ENCODE results near the gene PSME3.
A peak's percentile ranks its signal among the peaks of the same experiment; 100 is the strongest.

Gene PSME3

GRCh38 chr17:42798383-42799380, 34.5 kb upstream of the PSME3 start, which contains the start of the genes CNTD1 and COA3:
TSS of gene CNTD1 (plus strand) at chr17:42798861. CDS start at chr17:42799068, 207 bp downstream.
TSS of gene COA3 (minus strand) at chr17:42798704. CDS start at chr17:42798681, 23 bp downstream.
- H3K4me3 ChIP-seq (ENCODE audit: low read depth, low read length) = peak within 1 kb of the TSS; percentile 80
- TF ChIP-seq, protein P1, sequence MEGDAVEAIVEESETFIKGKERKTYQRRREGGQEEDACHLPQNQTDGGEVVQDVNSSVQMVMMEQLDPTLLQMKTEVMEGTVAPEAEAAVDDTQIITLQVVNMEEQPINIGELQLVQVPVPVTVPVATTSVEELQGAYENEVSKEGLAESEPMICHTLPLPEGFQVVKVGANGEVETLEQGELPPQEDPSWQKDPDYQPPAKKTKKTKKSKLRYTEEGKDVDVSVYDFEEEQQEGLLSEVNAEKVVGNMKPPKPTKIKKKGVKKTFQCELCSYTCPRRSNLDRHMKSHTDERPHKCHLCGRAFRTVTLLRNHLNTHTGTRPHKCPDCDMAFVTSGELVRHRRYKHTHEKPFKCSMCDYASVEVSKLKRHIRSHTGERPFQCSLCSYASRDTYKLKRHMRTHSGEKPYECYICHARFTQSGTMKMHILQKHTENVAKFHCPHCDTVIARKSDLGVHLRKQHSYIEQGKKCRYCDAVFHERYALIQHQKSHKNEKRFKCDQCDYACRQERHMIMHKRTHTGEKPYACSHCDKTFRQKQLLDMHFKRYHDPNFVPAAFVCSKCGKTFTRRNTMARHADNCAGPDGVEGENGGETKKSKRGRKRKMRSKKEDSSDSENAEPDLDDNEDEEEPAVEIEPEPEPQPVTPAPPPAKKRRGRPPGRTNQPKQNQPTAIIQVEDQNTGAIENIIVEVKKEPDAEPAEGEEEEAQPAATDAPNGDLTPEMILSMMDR (IDR thresholded peaks at IDR 0.05; ENCODE audit: insufficient read depth, low read depth, low read length, missing control alignments) = no peak
- peak; percentile 89 for DNase-seq (ENCODE audit: low read depth)

DNA sequence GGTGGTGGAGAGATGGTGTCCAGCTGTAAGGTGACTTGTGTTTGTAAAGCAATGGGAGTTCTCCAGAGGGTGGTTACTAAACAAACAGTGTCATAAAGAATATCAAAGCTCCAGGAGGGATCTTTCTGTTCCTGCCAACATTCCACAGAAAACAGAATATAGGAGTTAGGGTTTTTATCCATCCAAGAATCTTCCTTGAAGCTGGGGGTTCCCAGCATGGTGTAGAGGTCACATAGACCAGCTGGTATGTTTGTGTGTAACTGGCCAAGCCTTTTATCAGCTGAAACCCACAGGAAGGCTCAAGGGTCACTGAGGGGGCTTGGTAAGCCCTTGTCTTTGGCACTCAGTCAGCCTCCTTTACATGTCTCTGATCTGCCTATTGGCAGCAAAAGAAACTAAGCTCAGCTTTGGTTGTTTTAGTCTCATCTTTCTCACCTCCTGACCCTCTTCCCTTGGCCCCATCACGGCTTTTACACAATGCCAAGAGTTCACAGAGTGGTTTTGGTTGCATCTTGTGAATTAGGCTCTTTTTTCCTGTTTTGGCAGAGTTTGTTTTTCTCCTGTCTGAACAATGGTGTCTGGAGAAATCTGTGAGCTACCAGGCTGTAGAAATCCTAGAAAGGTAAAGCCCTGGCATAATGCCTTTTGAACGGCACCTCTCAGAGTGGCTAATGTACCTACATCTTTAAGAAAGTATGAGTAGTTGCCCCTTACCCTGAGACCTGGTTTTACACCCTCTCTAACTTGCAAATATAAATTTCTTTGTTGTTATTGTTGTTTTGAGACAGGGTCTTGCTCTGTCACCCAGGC, 29.9 kb upstream of the PSME3 start:
- no peak overlapping the region for H3K4me3 ChIP-seq (ENCODE audit: low read depth, low read length)
- no peak for DNase-seq (ENCODE audit: low read depth)
- TF ChIP-seq, protein P1 (IDR thresholded peaks at IDR 0.05; ENCODE audit: insufficient read depth, low read depth, low read length, missing control alignments) = no peak

- H3K4me3 ChIP-seq (ENCODE audit: low read depth, low read length) = no peak overlapping the region
- DNase-seq (ENCODE audit: low read depth) = no peak
- TF ChIP-seq, protein P1 (IDR thresholded peaks at IDR 0.05; ENCODE audit: insufficient read depth, low read depth, low read length, missing control alignments) = no peak
These were observed 28.3 kb upstream of the PSME3 start for GRCh38 chr17:42804918-42805367.

DNA sequence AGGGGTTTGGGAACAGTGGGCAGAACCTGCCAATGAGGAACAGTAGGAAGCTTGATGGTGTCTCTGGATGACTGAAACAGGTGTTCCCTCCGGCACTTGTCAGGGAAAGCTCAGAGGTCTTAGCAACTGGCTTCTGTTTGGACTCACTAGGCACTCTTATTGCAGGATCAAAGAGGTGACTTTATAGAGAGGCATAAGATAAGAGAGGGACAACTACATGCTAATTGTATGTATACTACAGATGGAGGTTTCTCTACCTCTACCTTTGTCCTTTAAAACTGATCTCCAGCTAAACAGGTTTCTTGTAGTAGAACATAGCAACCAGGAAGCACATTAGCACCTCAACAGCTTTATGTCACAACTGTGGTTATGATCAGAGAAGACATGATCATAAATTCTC, 26.9 kb upstream of the PSME3 start:
- TF ChIP-seq, protein P1 (IDR thresholded peaks at IDR 0.05; ENCODE audit: insufficient read depth, low read depth, low read length, missing control alignments) = no peak
- DNase-seq (ENCODE audit: low read depth) = no peak
- no peak overlapping the region for H3K4me3 ChIP-seq (ENCODE audit: low read depth, low read length)

DNA sequence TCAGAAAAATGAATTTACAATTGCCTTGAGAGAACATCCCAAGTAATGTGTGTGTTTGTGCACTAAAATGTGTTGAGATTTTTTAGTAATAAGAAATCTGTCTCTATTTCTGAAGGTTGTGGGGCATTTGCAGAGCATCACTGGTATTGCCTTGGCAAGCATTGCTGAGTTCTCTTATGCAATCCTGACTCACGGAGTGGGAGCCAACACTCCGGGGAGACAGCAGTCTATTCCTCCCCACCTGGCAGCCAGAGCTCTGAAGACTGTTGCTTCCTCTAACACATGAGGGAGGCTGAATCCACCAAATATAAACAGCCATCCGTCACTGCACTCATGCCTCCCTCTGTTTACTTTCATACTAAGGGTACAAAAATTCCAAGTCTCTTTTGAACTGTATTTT, 23.9 kb upstream of the PSME3 start:
- TF ChIP-seq, protein P1 (IDR thresholded peaks at IDR 0.05; ENCODE audit: insufficient read depth, low read depth, low read length, missing control alignments) = no peak
- no peak overlapping the region for H3K4me3 ChIP-seq (ENCODE audit: low read depth, low read length)
- no peak for DNase-seq (ENCODE audit: low read depth)

DNA sequence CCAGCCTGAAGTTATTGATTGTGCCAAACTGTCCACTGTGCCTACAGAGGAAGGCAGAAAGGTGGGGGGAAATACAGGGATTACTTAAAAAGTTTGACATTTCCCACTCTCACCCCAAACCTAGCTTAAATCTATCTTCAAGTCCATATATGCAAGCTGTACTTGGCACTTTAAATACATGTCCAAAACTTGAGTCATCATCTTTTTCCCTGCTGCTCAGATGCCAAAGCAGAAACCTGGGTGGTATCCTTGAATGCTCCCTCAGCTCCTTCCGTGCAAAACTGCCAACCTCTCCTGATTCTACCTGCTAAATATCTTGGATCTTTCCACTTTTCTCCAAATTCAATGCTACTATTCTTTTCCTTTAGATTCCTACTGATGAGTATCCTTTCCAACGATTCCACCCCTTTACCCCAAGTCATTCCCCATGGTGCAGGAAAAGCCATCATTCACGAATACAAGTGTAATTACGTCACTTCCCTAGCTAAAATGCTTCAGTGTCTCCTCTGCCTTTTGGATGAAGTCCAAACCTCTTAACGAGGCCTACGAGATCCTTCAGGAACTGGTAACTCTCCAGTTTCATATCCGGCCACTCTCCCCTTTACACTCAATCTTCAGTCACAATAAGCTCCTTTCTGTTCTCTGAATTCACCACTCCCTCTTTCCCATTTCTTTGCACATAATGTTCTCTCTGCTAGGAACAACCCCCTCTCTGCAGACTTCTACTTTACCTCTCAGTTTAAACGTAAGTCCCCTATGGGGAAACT, 18.4 kb upstream of the PSME3 start:
- H3K4me3 ChIP-seq (ENCODE audit: low read depth, low read length) = no peak overlapping the region
- no peak for DNase-seq (ENCODE audit: low read depth)
- TF ChIP-seq, protein P1 (IDR thresholded peaks at IDR 0.05; ENCODE audit: insufficient read depth, low read depth, low read length, missing control alignments) = no peak
